OCI-LY3 (cell line): ENCODE data around the gene FAM131A.

Source experiments
- H2AFZ ChIP-seq: fragments of 200-600, 300-600 bp; shearing (Covaris generic); 2 replicates; pipeline ENCODE4 v1.6.0; 2014; ENCODE audit warnings: antibody characterized with exemption, low read depth, low read length
- H3K27ac ChIP-seq: fragments of 200-600, 300-600 bp; sonication (generic); 2 replicates; pipeline ENCODE4 v1.5.1; 2014; ENCODE audit warnings: mild to moderate bottlenecking, low read length, moderate library complexity, mixed read lengths
- H3K27me3 ChIP-seq: fragments of 200-600, 300-600 bp; sonication (generic); 2 replicates; pipeline ENCODE4 v1.6.1; 2014; ENCODE audit warnings: low read depth, low read length, mixed read lengths
- H3K36me3 ChIP-seq: fragments of 200-600, 300-600 bp; sonication (generic); replicated peaks from 2 replicates; pipeline ENCODE3; 2014; ENCODE audit warnings: low read depth, low read length, mixed read lengths
- H3K4me1 ChIP-seq: fragments of 300-600, 200-600 bp; sonication (generic); 2 replicates; pipeline ENCODE4 v1.6.1; 2014; ENCODE audit warnings: low read length, mixed read lengths
- H3K4me2 ChIP-seq: fragments of 200-600, 300-600 bp; sonication (generic); 2 replicates; pipeline ENCODE4 v1.6.1; 2014; ENCODE audit warnings: low read length, mixed read lengths
- H3K4me3 ChIP-seq: fragments of 300-600, 200-600 bp; sonication (generic); 2 replicates; pipeline ENCODE4 v1.5.1; 2014; ENCODE audit warnings: antibody characterized with exemption, mild to moderate bottlenecking, low read length, moderate library complexity
- H3K79me2 ChIP-seq: fragments of 300-600, 200-600 bp; shearing (Covaris generic); 2 replicates; pipeline ENCODE4 v1.6.1; 2014; ENCODE audit warnings: mild to moderate bottlenecking, low read length, mixed read lengths
- H3K9ac ChIP-seq: fragments of 300-600, 200-600 bp; shearing (Covaris generic); 2 replicates; pipeline ENCODE4 v1.6.0; 2014; ENCODE audit warnings: mild to moderate bottlenecking, low read length, moderate library complexity
- H3K9me3 ChIP-seq: fragments of 200-600, 300-600 bp; shearing (Covaris generic); 2 replicates; pipeline ENCODE4 v1.6.1; 2014; ENCODE audit warnings: low read length, mixed read lengths; ENCODE audit not compliant: insufficient read depth
- H4K20me1 ChIP-seq: fragments of 200-600, 300-600 bp; sonication (generic); 2 replicates; pipeline ENCODE4 v1.6.1; 2016; ENCODE audit warnings: low read length, mixed read lengths; ENCODE audit not compliant: insufficient read depth
- EZH2phosphoT487 ChIP-seq: fragments of 200-600 bp; shearing (Covaris generic); IDR thresholded peaks from 2 replicates; pipeline ENCODE4 v1.6.1; 2018; ENCODE audit warnings: antibody characterized with exemption, mixed run types, low read depth
- TF ChIP-seq, protein P1 (sequence below): fragments of 200-600, 300-600 bp; sonication (generic); IDR thresholded peaks from 2 replicates; pipeline ENCODE4 v1.5.1; 2014; ENCODE audit warnings: antibody characterized with exemption, low read length, low read depth

Gene FAM131A

DNA sequence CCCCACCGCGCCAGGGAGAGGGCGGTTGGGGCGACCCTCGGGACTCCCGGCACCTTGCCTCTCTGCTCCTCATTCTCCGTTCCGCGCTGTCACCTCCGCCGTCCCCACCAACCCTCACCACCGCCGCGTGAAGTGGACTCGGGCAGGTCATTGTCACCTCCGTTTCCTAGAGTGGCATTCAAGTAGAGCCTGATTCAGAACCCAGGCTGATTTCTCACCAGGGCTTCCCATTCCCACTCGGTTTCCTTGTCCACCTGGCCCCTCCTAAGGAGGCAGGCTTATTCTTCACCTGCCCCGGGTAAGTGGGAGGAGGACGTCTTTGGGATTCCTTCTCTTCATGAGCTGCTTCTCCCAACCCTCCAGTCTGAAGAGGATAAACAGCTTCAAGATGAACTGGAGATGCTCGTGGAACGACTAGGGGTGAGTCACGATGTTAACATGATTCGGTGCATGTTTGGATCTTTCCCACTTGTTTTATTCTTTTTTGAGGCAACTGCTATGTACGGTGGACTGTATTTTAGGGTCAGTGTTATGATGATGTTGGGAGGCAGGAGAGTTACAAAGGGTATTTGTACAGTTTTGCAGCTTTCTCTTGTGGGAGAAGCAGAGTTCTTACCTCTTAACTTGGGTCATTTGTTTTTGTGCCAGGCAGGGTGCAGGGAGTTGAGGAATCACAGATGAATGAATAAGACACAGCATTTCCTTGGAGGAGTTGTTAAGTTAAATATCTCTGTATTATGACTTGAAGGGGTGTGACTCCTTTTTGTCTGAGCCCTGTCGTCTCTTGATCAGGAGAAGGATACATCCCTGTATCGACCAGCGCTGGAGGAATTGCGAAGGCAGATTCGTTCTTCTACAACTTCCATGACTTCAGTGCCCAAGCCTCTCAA, 37.7 kb upstream of the FAM131A start:
- Histone ChIP-seq H3K4me2 (peak overlapping the region; percentile 96), H3K36me3 (peaks cover 39% of the 10 kb centered on the region), H3K27me3 (no peaks in the 10 kb centered on the region), H4K20me1 (no peaks in the 10 kb centered on the region), H3K4me1 (peaks cover 11% of the 10 kb centered on the region), H3K9ac (peak overlapping the region; percentile 83), H3K79me2 (peaks cover 24% of the 10 kb centered on the region), H2AFZ (no peak overlapping the region), H3K4me3 (peak overlapping the region; percentile 99), H3K9me3 (no peaks in the 10 kb centered on the region), H3K27ac (peak overlapping the region; percentile 22)
- TF ChIP-seq, protein P1, sequence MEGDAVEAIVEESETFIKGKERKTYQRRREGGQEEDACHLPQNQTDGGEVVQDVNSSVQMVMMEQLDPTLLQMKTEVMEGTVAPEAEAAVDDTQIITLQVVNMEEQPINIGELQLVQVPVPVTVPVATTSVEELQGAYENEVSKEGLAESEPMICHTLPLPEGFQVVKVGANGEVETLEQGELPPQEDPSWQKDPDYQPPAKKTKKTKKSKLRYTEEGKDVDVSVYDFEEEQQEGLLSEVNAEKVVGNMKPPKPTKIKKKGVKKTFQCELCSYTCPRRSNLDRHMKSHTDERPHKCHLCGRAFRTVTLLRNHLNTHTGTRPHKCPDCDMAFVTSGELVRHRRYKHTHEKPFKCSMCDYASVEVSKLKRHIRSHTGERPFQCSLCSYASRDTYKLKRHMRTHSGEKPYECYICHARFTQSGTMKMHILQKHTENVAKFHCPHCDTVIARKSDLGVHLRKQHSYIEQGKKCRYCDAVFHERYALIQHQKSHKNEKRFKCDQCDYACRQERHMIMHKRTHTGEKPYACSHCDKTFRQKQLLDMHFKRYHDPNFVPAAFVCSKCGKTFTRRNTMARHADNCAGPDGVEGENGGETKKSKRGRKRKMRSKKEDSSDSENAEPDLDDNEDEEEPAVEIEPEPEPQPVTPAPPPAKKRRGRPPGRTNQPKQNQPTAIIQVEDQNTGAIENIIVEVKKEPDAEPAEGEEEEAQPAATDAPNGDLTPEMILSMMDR: no peak
- TF ChIP-seq EZH2phosphoT487: no peak

DNA sequence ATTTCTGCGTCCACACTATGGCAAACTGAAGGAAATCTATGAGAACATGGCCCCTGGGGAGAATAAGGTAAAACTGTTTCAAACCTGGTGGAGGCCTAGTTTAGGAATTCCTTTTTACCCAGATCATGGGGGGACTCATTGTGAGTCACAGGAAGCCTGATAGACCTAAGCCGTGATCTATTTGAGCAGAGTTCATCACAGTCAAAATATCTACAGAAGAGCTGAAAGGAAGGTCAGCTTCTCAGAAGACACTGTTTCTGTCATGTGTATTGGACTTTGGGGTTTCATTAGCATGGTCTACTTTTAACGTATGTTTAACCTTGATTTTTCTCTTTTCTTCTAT, 37.1 kb upstream of the FAM131A start:
- Histone ChIP-seq H4K20me1 (no peaks in the 10 kb centered on the region), H3K9ac (no peak overlapping the region), H3K27me3 (no peaks in the 10 kb centered on the region), H3K9me3 (no peaks in the 10 kb centered on the region), H3K4me2 (peak overlapping the region; percentile 96), H2AFZ (no peak overlapping the region), H3K4me1 (peaks cover 11% of the 10 kb centered on the region), H3K36me3 (peaks cover 43% of the 10 kb centered on the region), H3K27ac (no peak overlapping the region), H3K79me2 (peaks cover 24% of the 10 kb centered on the region), H3K4me3 (peak overlapping the region; percentile 99; the same call in 1 of the 2 replicates)
- TF ChIP-seq, protein P1: no peak
- no peak for TF ChIP-seq EZH2phosphoT487

DNA sequence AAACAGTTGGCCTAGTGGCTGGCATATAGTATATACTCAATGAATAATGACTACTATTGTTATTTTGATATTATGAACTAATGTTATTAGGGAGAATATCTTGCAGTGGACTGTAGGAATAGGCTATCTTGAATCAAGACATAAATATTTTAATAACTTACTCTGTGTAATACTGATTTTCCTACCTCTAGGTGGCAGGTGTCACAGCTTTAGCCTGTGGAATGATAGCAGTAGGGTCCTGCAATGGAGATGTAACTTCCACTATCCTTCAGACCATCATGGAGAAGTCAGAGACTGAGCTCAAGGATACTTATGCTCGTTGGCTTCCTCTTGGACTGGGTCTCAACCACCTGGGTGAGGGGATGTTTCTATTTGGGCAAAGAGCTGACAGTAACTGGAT, 31.8 kb upstream of the FAM131A start:
- peaks cover 9% of the 10 kb centered on the region for H3K79me2 ChIP-seq
- H4K20me1 ChIP-seq: no peaks in the 10 kb centered on the region

DNA sequence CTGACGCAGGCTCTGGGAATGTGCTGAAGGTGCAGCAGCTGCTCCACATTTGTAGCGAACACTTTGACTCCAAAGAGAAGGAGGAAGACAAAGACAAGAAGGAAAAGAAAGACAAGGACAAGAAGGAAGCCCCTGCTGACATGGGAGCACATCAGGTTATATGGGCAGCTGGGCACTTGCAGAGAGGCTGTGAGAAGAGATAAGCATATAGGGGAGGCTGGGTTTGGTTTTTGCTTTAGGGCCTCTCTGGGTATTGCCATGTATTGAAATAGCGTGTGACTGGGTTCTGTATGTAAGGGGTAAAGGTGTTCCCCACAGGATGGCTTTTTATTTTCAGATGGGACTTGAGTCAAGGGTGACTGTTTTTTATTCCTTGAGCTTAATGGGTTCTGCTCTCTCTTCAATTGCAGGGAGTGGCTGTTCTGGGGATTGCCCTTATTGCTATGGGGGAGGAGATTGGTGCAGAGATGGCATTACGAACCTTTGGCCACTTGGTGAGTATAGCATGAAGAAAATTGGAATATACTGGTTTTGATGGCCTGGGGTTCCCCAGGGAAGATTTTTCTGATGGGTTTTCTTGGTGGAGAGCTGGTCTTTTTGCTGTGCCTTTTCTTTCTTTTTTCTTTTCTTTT, 30.9 kb upstream of the FAM131A start:
- Histone ChIP-seq H3K27me3 (no peaks in the 10 kb centered on the region), H3K4me1 (no peaks in the 10 kb centered on the region), H3K9ac (no peak overlapping the region), H3K79me2 (peaks cover 3% of the 10 kb centered on the region), H3K27ac (no peak overlapping the region), H4K20me1 (no peaks in the 10 kb centered on the region), H3K36me3 (peaks cover 63% of the 10 kb centered on the region), H2AFZ (no peak overlapping the region), H3K4me2 (no peak overlapping the region), H3K4me3 (no peak overlapping the region), H3K9me3 (no peaks in the 10 kb centered on the region)
- TF ChIP-seq, protein P1: no peak
- TF ChIP-seq EZH2phosphoT487: no peak

More for the DNA sequence above, 31.8 kb upstream of the FAM131A start:
- TF ChIP-seq, protein P1: peak; percentile 41
- no peak for TF ChIP-seq EZH2phosphoT487
- Histone ChIP-seq H3K9ac (no peak overlapping the region), H3K27me3 (no peaks in the 10 kb centered on the region), H3K4me1 (no peaks in the 10 kb centered on the region), H3K9me3 (no peaks in the 10 kb centered on the region), H2AFZ (no peak overlapping the region), H3K27ac (no peak overlapping the region), H3K36me3 (peaks cover 68% of the 10 kb centered on the region), H3K4me2 (no peak overlapping the region), H3K4me3 (no peak overlapping the region)
